GM21723 (cell line): ENCODE results near the gene DBET.
"Not testable (repeated sequence)": the region's sequence is repeated elsewhere in the genome, so short reads cannot be mapped to it uniquely, and the experiment has no call there.

ENCODE experiments used
- ATAC-seq: cut with Tn5 transposase; IDR thresholded peaks from one replicate; pipeline ENCODE4 v1.9.1; 2021; ENCODE audit warnings: mild to moderate bottlenecking, moderate library complexity; ENCODE audit not compliant: unreplicated experiment

Gene DBET

DNA sequence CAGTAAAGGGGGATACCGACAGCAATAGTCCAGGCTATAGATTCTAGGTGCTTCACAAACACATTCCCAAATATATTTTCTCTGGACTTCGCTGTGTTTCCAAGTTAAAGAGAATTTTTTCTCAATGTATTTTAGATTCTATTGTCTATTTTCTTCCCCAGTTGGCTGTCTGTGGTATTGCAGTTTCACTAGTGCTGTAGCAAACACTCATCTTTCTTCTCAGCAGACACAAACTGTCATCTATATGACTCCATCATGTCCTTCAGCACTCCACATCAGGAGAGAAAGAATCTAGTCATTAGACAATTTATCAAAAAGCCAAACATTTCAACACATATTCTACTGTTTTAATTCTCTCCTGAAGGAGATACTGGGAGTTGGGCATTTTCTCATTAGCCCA lies at the start of gene DBET:
DBET (plus strand) TSS at position 161 of the 400 bp plus-strand sequence.
- not testable (repeated sequence) for ATAC-seq

DNA sequence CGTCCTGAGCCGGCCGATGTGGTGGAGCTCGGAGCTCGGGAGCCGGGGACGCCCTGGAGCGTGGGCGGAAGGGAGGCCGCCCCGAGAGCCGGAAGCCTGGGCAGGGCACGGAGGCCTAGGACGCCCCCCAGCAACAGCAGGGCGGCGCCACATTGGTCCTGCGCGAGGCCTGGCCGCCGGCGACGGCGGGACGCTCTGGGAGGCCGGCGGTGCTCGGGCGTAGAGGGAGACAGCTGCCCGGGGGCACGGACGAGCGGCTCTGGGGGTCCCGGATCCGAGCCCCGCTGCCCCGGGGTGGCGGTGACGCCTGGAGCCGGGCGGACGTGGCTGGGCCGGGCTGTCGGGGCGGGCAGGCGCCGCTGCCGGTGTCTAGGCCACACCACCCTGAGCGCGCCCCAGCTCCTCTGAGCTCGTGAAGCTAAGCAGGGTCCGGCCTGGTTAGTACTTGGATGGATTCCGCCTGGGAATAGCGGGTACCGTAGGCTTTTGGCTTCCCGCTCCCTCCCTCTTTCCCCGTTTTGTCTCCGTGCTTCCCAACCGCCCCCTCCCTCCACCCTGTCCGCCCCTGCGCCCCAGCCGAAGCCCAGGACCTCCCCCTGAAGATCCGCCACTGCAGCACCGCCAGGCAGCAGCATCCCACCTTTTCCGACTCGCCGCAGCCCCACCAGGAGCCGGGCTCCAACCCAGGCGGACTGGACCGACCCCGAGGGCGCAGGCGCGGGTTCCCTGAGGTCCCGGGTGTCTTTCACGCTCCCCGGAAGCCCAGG lies 49.3 kb upstream of the DBET start:
- ATAC-seq = peak; percentile 63

DNA sequence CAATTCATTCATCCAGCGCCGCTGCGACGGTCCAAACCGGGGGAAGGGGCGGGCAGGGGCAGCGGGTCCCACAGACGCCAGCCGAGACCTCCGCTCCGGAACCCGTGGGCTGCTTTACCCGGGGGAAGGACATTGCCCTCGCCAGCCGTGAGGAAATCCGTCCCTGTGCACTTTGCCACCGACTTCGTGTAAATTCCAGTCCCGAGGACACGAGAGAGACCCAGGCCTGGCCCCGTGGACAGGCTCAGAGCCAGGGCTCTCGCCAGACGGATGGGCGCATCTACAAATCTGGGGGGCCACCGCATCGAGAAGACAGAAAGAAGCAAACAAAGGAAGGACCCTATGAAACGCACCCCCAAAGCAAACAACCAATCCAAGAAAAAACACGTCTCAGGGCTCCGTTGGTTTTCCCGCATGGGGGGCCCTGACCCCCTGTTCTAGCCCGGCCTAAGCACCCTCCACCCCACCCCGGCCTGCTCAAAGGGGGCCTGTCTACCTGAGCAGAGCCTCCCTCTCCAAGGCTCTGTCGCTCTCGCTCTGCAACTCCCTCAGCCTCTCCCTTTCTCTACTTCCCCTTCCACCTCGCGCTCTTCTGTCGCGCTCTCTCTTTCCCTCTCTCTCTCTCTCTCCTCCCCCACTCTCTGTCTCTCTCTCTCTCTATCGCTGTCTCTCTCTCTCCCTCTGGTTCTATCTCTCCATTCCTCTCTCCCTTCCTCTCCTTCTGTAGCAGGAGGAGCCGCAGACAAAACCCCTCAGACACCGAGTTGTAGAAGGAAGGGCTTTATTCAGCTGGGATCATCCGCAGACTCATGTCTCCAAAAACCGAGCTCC lies 48.5 kb upstream of the DBET start:
- ATAC-seq = no peak

DNA sequence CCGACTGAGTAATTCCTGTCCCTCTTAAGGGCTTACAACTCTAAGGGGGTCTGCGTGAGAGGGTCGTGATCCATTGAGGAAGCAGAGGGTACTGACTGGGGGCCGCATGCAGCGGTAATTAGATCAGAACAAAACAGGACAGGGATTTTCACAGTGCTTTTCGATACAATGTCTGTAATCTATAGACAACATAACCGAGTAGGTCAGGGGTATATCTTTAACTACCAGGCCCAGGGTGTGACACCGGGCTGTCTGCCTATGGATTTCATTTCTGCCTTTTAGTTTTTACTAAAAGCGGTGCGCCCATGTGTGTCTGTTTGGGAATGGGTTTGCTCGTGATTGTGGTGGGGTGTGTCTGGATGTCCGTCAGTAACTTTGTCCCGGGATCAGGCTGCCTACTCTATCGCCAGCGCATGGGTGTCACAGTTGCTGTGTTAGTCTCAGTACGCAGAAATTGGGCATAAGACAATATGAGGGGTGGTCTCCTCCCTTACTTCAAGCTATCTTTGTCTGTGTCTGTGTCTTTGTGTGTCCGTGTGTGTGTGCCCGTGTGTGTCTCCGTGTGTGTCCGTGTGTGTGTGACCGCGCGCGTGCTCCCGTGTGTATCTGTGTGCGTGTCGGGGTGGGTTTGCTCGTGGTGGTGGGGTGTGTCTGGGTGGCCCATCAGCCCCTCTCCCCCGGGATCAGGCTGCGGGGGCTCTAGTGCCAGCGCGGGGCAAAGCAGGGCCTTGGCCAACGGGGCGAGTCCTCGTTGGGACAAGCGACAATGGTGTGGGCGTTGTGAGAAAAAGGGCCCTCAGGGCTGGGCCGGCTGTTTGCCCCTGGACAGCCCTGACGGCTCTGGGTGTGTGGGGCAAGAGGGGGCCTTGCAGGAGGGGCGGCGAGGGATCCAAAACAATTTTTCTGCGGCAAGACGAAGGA lies 47.7 kb upstream of the DBET start:
- no peak for ATAC-seq

DNA sequence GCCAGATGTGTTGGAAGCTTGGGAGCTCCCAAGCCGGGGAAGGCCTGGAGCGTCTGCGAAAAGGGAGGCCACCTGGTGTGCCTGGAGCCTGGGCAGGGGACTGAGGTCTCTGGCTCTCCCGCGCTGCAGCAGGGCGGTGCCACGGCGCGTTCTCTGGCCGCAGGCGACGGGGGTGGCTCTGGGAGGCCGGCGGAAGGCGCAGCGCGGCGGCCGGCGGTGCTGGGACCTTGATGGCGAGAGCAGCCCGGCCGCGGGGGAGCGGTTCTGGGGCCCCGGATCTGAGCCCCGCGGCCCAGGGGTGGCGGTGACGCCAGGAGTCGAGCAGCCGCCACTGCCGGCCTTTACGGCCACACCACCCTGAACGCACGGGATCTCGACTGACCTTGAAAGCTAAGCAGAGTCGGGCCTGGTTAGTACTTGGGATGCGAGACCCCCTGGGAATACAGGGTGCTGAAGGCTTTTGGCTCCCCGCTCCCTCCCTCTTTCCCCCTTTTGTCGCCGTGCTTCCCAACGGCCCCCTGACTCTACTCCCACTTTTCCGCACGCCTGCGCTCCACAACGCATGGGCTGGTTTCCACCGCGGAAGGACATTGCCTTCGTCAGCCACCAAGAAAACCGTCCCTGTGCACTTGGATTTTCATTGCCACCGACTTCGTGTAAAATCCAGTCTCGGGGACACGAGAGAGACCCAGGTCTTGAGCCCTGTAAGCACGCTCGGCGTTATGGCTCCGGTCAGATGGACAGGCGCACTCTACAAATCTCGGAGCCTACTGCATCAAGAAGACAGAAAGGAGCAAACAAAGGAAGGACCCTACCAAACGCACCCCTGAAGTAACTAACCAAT lies 46.7 kb upstream of the DBET start:
- ATAC-seq = no peak

DNA sequence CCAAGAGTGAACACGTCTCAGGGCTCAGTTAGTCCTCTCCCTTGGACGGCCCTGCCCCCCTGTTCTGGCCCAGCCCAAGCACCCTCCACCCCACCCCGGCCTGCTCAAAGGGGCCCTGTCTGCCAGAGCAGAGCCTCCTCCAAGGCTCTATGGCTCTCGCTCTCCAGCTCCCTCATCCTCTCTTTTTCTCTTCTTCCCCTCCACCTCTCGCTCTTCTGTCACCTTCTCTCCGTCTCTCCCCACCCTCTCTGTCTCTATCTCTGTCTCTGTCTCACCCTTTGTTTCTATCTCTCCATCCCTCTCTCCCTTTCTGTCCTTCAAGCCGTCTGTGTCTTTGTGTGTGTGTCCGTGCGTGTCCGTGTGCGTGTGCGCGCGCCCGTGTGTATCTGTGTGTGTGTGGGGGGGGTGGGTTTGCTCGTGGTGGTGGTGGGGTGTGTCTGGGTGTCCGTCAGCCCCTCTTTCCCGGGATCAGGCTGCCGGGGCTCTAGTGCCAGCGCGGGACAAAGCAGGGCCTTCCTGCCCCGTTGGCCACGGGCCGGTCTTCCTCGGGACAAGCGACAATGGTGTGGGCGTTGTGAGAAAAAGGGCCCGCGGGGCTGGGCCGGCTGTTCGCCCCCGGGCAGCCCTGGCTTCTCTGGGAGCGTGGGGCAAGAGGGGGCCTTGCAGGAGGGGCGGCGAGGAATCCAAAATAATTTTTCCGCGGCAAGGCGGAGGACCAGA lies 45.9 kb upstream of the DBET start:
- no peak for ATAC-seq

DNA sequence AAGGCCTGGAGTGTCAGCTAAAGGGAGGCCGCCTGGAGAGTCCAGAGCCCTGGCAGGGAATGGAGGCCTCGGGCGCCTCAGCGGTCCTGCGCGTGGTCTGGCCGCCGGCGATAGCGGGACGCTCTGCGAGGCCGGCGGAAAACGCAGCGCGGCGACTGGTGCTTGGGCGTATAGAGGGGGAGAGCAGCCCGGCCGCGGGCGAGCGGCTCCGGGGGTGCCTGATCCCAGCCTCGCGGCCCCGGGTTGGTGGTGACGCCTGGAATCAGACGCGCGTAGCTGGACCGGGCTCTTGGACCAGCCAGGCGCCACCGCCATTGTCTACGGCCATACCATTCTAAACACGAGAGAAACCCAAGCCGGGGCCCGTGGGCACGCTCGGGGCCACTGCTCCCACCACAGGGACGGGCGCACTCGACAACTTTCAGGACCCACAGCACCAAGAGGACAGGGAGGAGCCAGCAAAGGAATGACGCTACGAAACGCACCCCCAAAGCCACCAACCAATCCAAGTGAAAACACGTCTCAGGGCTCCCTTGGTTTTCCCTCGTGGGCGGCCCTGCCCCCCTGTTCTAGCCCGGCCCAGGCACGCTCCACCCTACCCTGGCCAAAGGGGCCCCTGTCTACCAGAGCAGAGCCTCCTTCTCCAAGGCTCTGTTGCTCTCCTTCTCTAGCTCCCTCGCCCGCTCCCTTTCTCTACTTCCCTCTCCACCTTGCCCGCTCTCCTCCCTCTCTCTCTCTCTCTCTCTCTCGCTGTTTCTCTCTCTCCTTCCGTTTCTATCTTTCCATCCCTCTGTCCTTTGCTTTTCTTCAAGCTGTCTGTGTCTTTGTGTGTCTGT lies 45.1 kb upstream of the DBET start:
- ATAC-seq = no peak

DNA sequence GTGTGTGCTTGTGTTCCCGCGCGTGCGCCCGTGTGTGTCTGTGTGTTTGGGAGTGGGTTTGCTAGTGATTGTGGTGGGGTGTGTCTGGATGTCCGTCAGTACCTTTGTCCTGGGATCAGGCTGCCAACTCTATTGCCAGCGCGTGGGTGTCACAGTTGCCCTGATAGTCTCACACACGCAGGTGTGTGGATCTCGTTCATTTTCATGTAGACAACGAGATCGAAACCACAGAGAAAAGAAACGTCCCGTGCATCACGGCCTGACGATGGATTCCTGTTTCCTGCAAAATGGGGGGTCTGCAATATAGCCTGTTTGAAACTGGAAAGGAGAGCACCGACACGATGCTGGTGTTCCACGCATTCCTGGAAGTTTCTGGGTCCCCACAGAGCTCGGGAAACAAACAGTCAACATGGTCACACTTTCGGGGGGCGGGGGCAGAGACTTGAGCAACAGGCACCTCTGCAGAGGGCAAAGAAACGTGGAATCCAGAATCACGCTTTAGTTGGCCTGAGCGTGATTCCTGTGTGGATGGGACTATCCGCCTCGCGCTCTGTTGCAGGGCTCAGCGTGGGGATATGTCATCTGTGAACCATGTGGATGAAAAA lies 44.3 kb upstream of the DBET start:
- ATAC-seq = not testable (repeated sequence)

DNA sequence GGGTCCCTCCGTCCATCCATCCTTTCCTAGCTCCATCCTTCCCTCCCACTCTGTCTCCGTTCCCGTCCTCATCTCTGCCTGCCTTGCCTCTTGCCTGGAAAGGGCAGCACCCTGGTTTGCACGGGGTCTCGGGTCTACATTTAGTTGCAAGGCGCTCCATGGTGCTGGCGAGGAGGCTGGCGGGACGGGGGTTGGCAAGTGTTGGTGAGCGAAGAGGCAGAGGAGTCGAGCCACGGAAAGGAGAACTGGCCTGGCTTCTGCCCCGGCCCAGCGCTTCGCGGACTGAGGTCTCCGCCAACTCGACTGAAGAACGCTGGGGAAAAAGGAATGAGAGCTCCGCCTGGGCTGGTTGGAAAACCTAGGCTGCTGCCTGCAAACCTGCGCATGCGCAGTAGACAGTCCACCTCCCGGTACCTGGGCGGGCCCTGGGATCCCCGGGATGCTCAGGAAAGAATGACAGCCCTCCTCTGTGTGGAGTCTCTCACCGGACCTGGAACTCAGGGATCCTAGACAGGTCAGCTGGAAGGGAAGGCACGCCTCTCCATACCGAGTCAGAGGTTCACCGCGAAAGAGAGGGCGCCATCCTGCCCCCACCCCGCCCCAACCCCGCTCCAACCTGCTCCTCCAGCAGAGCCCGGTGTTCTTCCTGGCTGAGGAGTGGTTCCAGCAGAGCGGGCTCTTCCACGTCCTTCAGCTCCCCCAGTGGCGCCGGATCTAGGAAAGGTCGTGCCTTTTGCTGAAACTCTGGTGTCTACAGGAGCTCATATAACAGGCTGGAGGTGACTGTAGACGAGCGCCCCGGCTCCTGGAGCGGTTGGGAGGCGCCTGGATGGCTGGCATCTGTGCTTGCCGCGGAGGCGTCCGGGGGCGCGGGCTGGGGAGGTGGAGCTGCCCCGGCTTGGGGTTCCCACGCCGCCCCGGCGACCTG lies 43.2 kb upstream of the DBET start:
- ATAC-seq = no peak

DNA sequence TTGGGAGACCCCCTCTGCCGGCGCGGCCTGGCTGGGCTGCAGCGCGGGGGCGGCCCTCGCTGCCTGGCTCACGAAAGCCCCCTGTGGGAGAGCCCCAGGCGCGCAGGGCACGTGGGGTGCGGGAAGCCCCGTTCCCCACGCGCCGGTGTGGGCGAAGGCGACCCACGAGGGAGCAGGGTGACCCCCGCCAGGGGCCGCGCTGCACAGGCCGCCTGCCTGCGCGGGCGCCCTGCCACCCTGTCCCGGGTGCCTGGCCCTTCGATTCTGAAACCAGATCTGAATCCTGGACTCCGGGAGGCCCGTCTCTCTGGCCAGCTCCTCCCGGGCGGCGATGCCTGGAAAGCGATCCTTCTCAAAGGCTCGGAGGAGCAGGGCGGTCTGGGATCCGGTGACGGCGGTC lies 42.3 kb upstream of the DBET start:
- not testable (repeated sequence) for ATAC-seq

DNA sequence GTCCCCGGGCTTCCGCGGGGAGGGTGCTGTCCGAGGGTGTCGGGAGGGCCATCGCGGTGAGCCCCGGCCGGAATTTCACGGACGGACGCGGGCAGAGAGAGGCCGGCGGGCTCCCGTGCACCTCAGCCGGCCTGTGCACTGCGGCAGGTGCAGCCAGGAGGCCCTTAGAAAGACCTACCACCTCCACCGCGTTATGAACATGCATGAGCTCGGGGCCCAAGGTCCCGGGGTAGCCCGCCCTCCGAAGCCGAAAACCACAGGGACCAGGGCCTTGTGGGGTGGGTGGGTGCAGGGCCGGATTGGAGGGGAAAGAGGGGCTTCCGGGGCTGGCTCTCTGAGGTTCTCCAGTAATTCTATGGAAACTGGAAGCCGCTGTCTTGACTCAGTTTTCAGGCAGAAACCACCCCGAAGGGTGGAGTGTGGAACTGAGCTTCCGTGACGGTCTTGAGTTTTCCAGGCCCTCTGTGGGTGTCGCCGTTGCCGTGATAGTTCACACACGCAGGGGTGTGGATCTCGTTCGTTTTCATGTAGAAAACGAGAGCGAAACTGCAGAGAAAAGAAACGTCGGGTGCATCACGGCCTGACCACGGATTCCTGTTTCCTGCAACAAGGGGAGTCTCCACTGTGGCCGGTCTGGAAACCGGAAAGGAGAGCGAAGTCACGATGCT lies 41.6 kb upstream of the DBET start:
- ATAC-seq = peak; percentile 41

DNA sequence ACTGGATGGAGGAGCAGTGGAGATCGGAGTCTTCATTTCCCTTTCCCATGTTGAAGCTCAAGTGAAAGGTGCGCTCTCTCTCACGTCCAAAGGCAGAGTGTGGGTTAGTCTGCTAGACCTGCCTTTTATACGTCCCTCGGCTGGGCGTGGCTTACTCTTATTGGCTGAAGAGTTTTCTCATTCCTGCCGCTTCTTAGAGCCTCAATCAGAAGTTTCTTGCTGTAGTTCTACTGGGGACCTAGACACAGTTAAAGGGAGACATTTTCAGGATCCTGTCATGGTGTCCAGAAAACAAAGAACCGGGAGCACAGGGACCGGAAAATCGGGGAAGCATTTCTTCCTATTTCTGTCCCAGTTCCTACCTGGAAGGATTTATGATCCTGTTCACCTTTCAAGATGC lies 37.1 kb upstream of the DBET start, which contains the start of gene FRG2:
FRG2 (minus strand) TSS at position 101 of the 400 bp plus-strand sequence; CDS start at position 49, 52 bp downstream.
- ATAC-seq = not testable (repeated sequence)

DNA sequence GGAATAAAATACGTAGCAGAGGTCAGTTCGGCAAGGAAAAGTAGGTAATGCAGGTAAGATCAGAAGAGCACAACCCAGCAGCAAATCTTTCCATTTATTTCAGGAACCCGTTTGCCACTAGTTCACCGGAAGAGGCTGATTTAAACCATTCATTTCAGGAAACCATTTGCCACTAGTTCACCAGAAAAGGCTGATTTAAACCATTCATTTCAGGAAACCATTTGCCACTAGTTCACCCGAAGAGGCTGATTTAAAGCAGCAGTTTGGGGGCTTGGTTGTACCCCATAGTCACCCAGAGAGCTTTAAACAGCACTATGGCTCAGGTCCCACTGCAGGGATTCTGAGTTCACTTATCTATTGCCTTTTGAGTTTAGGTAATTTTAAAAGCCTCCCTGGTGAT lies 33.0 kb upstream of the DBET start:
- not testable (repeated sequence) for ATAC-seq

DNA sequence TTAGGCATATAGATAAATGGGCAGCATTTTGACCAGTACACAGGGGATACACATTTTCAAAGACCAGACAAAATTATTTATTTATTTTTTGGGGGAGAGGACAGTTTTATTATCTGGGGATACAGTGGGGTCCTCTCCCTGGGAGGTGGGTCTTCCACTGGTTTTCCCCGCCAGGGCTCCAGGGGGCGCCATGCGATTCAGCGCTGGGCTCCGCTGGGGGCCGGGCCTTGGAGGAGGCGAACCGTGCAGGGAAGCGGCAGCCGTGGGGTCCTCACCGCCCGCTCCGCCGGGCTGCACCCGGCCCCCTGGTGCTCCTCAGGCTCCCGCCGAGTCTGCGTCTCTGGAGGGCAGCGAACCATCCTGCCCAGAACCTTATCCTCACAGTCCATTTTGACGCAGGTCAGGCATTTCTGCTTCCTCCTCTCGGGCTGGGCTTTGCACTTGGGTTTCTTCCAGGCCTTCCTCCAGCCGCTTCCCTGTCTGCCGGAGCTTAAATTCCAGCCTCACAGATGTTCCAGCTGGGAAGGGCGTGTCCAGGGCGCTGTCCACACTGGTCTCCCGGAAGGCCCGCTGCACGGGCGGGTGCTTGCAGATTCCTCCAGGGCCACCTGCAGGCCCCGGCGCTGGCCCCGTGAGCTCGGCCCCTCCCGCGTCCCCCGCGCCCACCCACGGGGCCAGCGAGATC lies 26.5 kb upstream of the DBET start:
- not testable (repeated sequence) for ATAC-seq

DNA sequence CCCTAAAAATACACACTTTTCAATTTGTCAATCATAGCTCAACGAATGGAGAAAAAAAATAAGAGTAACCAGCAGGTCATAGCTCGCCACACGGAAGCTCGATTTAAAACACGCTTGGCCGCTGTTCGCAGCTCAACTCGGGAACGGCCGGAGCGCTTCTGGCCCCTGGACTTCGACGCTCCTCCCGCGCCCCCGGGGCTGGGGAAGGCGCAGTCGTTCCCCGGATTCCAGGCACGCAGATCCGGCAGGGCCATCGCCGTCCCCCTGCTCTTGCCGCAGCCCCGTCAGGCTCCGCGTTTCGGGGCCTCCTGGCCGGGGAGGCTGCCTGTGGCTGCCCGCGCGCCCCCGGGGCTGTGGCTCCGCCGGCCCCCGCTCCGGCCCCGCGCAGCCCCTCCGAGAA lies 23.4 kb upstream of the DBET start:
- not testable (repeated sequence) for ATAC-seq

DNA sequence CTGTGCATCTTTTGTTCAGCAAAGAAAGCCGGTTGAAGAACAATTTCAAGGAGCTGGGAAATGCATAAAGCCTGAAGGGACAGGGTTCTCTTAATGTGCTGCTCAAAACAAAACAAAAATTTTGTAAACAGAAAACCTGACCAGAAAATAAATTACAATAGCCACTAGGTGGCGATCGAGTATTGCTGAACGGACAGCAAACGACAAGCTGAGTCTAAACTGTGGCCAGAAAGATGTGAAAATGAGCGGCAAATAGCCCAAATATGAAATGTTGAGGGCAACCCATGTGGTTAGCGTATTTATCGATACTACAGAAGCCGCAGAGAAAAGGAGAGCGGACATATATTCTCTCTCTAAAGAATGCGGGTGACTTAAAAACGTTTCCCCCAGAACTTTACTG lies 16.7 kb upstream of the DBET start:
- not testable (repeated sequence) for ATAC-seq
